HEK293T (cell line): Measurements from ENCODE around the gene CDH6.

ENCODE experiments used
- ARNT ChIP-seq: fragments of 450-650 bp; IDR thresholded peaks from 2 replicates; pipeline ENCODE4 v1.6.1; 2017; ENCODE audit warnings: mild to moderate bottlenecking
- CTBP1 ChIP-seq: fragments of 450-650 bp; IDR thresholded peaks from 2 replicates; pipeline ENCODE4 v1.6.1; 2016; ENCODE audit warnings: borderline replicate concordance
- ELF4 ChIP-seq: fragments of 450-650 bp; IDR thresholded peaks from 2 replicates; pipeline ENCODE4 v1.6.1; 2017; ENCODE audit warnings: antibody characterized with exemption
- FOXA1 ChIP-seq: fragments of 450-650 bp; IDR thresholded peaks from 2 replicates; pipeline ENCODE4 v1.6.1; 2016; ENCODE audit warnings: mild to moderate bottlenecking
- FOXK2 ChIP-seq: fragments of 450-650 bp; IDR thresholded peaks from 2 replicates; pipeline ENCODE4 v1.6.1; 2016; ENCODE audit warnings: mild to moderate bottlenecking
- FOXM1 ChIP-seq: fragments of 450-650 bp; IDR thresholded peaks from 2 replicates; pipeline ENCODE4 v1.6.1; 2017; ENCODE audit warnings: mild to moderate bottlenecking, borderline replicate concordance
- HDGF ChIP-seq: fragments of 450-650 bp; IDR thresholded peaks from 2 replicates; pipeline ENCODE4 v1.6.1; 2017; ENCODE audit warnings: antibody characterized with exemption, borderline replicate concordance
- NFRKB ChIP-seq: fragments of 450-650 bp; IDR thresholded peaks from 2 replicates; pipeline ENCODE4 v1.6.1; 2016; ENCODE audit warnings: mild to moderate bottlenecking, moderate library complexity
- SP1 ChIP-seq: fragments of 450-650 bp; IDR thresholded peaks from 2 replicates; pipeline ENCODE4 v1.6.1; 2017
- SUZ12 ChIP-seq: fragments of 450-650 bp; IDR thresholded peaks from 2 replicates; pipeline ENCODE4 v1.6.1; 2016; ENCODE audit warnings: mild to moderate bottlenecking
- TARDBP ChIP-seq: fragments of 450-650 bp; IDR thresholded peaks from 2 replicates; pipeline ENCODE4 v1.6.1; 2016
- ZNF384 ChIP-seq: fragments of 450-650 bp; IDR thresholded peaks from 2 replicates; pipeline ENCODE4 v1.6.1; 2016

DNA sequence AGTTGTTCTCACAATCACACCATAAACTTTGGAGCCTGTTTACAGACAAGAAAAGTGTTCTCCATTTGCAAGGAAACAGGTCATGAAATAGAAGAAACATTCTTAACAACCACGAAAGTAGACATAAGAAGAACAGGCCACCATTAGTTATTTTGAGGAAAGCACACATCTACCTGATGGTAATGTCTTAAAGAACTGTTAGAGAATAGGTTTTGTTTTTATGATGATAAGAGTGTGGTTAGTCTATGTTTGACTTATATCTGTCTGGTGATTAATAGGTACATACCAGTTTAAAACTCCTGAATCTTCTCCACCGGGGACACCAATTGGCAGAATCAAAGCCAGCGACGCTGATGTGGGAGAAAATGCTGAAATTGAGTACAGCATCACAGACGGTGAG is 108.3 kb downstream of the CDH6 start:
- no peak for TF ChIP-seq ARNT
- TF ChIP-seq FOXM1 = no peak
- TF ChIP-seq ELF4 = no peak
- TF ChIP-seq HDGF = no peak
- no peak for TF ChIP-seq SUZ12
- TF ChIP-seq FOXA1 = no peak
- no peak for TF ChIP-seq SP1
- no peak for TF ChIP-seq FOXK2
- TF ChIP-seq ZNF384 = no peak
- no peak for TF ChIP-seq TARDBP
- no peak for TF ChIP-seq CTBP1
- no peak for TF ChIP-seq NFRKB
